ENCODE data around the gene CTXND2.
"Not testable (repeated sequence)": the region's sequence is repeated elsewhere in the genome, so short reads cannot be mapped to it uniquely, and the experiment has no call there.

Gene CTXND2

DNA sequence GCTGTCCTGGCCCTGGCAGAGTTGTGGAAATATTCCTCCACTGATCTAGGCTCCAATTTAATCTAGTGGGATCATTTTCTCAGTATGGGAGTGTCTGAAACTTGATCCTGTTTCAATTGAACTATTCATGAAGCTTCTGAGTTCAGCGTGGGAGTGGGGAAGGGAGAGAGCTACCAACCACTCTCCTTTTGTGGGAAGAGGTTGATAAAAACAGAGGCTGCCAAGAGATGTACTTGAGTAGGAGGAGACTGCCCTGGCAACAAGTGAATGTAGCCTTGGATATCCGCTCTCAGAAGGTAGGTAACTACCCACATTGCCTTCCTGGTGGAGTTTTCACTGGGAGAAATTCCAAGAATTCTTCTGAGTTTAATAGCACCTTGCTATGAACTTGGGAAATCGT is at the start of gene CTXND2:
Gene CTXND2 (plus strand): TSS at position 119 of the 400 bp plus-strand sequence. CDS start 25,179 bp downstream, outside the sequence.
- DNase-seq (ENCODE audit: low spot score), result no peak

DNA sequence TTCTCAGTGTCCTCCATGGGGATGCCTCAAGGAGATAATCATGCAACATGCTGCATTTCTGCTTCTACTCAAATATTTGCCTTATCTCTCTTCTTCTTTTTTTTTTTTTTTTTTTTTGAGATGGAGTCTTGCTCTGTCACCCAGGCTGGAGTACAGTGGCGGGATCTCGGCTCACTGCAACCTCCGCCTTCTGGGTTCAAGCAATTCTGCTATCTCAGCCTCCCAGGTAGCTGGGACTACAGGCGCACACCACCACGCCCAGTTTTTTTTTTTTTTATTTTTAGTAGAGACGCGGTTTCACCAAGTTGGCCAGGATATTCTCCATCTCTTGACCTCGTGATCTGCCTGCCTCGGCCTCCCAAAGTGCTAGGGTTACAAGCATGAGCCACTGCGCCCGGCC is 46.1 kb upstream of the CTXND2 start:
- not testable (repeated sequence) for DNase-seq (ENCODE audit: low spot score)

DNA sequence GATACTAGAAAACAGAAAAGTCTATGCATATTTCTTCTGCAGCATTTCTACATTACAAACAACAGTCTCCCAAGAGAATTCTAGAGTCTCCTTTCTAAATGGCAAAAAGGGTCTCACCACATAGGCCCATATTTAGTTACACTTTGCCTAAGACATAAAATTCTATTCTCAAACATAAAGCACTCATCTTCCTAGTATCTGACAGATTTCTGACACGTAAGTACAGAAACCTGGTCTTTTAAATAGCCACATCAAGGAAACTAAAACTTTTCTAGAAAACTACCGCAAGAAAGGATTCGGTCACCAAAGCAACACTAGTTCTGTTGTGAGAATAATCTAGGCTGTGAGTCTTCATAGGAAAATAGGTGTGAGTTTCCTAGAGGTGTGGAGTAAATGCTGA is 45.3 kb upstream of the CTXND2 start:
- peak; percentile 58 for DNase-seq (ENCODE audit: low spot score)

DNA sequence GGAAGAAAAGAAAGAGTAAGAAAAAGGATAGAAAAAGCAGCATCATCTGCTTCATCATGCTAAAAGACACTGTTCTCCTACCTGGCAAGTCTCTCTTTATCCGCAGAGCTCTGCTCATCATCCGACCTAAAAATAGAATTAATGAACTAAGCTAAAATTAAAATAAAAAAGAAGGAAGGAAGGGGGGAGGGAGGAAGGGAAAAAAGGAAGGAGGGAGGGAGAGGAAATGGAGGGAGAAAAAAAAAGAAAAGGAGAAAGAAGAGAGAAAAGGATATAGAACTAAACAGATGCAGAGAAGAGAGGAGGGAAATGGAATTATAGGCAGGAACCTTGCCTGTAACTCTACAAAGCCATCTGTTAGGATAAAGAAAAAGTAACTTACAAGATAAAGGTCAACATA is 44.6 kb upstream of the CTXND2 start:
- DNase-seq (ENCODE audit: low spot score), result no peak

DNA sequence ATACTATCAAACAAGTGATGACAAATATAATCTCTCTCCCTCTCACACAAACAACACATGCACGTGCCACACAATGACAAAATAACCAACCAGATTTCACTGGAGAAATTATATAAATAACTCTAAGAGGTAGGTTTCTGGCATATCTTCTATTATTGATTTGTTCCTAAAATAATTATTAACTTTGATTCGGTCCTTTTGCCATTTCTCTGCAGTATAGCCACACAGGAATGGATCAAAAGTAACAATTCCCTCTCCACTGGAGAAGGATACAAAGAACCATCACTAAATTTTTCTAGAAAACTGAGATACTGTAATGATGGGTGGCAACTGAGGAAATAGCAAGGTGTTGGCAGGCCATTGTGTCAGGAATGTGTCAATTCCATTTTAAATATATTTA is 44.0 kb upstream of the CTXND2 start:
- no peak for DNase-seq (ENCODE audit: low spot score)

DNA sequence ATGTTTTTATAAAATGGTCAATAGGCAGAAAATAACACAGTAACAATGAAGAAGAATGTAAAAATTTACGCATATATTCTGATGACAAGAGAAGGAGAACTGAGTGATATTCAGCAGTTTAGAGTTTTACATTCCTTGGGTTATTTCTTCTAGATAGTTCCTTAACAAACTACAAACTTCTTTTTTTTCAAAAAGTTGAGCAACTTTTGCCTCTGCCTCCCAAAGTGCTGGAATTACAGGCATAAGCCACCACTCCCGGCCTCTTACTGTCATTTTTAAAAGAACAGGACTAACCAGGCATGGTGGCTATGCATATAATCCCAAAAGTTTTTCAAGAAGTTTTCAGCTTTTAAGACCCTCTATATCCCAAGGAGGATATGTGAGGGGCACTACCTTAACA is 43.5 kb upstream of the CTXND2 start:
- no peak for DNase-seq (ENCODE audit: low spot score)

DNA sequence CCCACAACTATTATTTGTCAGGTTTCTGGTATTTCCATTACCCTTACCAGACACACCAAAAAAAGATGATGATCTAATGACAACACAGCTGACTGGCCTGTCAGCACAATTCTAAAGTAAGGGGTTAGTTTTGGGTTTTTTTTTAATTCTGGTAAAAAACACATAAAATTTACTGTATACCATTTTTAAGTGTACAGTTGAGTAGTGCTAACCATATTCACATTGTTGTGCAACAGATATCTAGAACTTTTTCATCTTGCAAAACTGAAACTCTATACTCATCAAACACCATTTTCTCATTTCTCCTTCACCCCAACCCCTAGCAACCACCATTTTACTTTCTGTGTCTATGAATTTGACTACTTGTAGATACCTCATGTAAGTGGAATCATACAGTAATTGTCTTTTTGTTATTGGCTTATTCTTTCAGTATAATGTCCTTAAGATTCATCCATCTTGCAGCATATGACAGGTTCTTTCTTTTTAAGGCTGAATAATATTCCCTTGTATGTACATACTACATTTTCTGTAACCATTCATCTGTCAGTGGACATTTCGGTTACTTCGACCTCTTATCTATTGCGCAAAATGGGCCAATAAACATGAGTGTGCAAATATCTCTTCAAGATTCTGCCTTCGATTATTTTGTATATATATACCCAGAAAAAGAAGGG is 40.3 kb upstream of the CTXND2 start:
- DNase-seq (ENCODE audit: low spot score), result no peak

DNA sequence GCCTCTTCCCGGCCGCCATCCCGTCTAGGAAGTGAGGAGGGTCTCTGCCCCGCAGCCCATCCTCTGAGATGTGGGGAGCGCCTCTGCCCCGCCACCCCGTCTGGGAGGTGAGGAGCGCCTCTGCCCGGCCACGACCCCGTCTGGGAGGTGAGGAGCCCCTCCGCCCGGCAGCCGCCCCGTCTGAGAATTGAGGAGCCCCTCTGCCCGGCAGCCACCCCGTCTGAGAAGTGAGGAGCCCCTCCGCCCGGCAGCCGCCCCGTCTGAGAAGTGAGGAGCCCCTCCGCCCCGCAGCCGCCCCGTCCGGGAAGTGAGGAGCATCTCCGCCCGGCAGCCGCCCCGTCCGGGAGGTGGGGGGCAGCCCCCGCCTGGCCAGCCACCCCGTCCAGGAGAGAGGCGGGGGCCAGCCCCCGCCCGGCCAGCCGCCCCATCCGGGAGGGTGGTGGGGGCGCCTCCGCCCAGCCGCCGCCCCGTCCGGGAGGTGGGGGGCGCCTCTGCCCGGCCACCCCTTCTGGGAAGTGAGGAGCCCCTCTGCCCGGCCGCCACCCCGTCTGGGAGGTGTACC is 36.1 kb upstream of the CTXND2 start:
- DNase-seq (ENCODE audit: low spot score), result not testable (repeated sequence)

DNA sequence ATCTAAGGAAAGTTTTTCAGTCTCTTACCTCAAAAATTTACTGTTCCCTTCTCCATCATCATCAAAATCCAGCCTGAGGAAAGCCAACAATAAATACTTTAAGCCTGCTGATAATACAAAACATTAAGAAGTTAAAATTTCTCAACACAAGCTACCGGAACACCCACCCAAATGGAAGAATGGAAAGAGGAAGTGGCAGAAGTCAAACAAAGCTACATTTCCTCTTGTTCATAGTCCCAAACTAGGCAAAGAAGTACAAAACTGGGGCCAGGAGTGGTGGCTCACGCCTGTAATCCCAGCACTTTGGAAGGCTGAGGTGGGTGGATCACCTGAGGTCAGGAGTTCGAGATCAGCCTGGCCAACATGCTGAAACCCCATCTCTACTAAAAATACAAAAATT is 34.2 kb upstream of the CTXND2 start:
- DNase-seq (ENCODE audit: low spot score), result not testable (repeated sequence)

DNA sequence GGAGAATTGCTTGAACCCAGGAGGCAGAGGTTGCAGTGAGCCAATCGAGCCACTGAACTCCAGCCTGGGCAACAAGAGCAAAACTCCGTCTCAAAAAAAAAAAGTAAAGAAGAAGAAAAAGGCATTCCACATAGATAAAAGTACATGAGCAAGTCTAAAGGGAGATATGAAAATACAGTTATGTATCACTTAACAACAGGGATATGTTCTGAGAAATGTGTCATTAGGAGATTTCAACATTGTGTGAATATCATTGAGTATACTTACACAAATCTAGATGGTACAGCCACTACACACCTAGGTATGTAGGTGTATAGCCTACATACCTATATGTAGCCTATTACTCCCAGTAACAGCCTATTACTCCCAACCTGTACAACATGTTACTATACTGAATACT is 23.2 kb upstream of the CTXND2 start:
- DNase-seq (ENCODE audit: low spot score), result no peak

DNA sequence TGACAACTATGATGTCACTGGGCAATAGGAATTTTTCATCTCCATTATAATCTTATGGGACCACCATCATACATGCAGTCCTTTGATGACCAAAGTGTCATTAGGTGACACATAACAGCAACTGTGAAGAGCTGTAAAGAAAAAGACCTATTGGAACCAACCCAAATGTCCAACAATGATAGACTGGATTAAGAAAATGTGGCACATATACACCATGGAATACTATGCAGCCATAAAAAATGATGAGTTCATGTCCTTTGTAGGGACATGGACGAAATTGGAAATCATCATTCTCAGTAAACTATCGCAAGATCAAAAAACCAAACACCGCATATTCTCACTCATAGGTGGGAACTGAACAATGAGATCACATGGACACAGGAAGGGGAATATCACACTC is 22.7 kb upstream of the CTXND2 start:
- not testable (repeated sequence) for DNase-seq (ENCODE audit: low spot score)

DNA sequence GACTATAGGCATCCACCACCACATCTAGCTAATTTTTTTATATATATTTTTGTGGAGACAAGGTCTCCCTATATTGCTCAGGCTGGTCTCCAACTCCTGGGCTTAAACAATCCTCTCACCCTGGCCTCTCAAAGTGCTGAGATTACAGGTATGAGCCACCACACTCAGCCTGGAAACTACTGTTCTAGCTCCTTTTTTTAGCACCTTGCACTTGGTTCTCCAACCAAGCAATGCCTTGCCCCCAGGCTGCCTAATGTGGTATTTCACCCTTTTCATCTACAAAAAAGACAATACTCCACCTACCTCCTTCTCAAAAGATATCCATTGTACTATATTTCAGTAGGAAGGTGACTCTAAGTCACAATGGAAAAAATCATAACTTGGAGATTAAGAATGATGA is 17.3 kb upstream of the CTXND2 start:
- DNase-seq (ENCODE audit: low spot score), result no peak

DNA sequence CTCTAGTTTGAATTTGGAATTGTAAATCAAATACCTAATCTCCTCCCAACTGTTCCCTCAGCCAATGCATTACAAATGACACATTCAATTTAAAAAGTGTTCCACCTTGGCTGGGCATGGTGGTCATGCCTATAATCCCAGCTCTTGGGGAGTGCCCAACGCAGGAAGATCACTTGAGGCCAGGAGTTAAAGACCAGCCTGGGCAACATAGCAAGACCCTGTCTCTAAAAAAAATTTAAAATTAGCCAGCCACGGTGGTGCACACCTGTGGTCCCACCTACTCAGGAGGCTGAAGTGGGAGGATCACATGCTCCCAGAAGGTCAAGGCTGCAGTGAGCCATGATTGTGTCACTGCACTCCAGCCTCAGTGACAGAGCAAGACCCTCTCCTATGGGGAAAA is 14.4 kb upstream of the CTXND2 start:
- no peak for DNase-seq (ENCODE audit: low spot score)

DNA sequence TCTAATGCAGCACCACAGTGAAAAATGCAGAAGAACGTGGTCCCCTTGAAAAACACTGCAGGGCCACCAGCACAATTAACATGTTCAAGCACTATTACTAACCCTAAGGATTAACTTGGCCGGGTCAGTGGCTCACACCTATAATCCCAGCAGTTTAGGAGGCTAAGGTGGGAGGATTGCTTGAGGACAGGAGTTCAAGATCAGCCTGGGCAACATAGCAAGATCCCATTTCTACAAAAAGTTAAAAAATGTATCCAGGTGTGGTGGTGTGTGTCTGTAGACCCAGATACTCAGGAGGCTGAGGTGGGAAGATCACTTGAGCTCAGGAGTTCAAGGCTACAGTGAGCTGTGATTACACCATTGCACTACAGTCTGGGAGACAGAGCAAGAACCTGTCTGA is 13.4 kb upstream of the CTXND2 start:
- no peak for DNase-seq (ENCODE audit: low spot score)

DNA sequence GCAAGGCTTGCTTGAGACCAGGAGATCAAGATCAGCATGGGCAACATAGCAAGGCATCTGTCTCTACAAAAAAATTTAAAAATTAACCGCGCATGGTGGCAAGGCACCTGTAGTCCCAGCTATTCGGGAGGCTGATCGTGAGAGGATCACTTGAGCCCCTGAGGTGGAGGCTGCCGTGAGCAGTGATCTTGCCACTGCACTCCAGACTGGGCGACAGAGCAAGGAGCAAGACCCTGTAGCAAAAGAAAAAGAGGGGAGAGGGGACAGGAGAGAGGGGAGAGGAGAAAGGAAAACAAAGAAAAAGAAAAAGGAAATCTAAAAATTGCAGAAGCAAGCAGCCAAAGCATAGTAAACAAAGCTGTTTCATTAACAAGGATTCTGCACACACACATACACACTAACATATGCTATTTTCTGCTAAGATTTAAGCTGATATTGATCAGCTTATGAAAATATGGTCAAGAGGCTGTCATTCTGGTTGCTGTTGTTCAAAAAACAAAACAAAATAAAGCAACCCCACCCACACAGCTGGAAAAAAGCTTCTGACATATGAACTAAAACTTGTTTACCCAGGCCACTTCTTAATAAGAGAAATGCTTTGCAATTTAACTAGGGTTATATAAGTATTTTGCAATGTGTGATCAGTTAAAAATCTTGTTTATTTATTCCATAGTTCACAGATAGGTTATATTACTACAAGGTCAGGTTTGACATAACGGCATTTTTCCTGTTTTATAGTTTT is 12.3 kb upstream of the CTXND2 start:
- no peak for DNase-seq (ENCODE audit: low spot score)

DNA sequence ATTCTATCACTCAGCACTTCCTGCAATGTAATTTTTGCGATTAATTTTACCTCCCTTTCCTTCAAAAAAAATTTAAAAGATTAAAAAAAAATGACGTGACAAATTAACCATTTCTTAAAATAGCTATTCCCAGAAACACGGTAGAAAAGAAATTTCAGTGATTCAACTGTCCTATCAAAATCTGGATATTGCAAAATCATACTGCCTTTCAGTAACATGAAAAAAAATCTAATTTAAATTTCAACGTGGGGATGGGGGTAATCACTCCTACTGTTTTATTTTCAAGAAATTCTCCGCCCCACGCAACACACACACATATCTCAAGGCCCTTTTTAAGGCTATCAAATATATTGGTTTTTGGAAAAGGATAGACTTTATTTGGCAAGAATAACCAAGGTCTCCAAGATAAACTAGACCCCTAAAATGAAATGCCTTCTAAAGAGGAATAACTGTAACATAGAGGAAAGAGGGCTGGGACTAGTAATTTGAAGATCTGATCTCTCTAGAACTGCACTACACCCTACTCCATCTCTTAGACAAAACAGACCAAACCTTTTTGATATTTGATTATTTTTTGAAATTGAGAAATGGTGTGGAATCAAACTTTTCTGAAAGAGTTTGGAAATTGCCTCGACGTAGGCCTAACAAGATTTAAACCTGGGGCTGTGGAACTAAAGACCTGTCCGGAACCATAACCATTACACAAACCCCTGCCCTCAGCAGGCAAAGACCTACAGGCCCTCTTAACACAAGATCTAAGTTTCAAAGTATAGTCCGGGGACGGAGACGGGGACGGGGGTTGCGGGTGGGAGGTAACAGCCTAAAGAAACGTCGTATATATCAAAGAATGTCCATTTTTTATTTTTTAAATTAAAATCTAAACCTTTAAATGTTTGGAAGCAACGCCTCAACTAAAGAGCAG is 11.5 kb upstream of the CTXND2 start:
- no peak for DNase-seq (ENCODE audit: low spot score)

DNA sequence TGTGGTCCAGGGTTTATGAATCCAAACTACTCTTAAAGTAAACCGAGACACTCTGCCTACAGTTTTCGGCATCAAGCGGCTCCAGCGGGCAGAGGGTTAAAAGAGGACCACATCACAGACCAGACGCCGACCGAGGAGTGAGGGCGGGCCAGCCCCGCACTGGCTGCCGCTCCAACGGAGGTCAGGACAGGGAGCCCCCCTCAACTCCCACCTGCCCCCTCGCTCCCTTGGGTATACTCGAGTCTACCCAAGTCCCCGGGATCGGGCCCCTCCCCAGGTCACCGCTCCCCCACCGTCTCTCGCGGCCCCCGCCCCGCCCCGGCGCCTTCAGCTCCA is 10.8 kb upstream of the CTXND2 start:
- no peak for DNase-seq (ENCODE audit: low spot score)

DNA sequence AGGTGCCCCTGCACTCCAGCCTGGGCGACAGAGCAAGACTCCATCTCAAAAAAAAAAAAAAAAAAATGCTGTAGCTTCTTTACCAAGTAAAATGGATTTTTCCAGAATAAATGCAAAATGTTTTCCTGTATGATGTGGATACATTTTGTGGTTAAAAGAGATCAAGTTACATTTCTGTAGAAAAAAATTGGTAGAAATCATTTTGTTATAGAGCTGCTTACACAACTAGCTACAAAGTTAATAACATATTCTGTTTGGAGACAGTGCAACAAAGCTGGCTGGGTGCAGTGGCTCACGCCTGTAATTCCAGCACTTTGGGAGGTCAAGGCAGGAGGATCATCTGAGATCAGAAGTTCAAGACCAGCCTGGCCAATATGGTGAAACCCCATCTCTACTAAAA is 8.0 kb upstream of the CTXND2 start:
- DNase-seq (ENCODE audit: low spot score), result not testable (repeated sequence)

DNA sequence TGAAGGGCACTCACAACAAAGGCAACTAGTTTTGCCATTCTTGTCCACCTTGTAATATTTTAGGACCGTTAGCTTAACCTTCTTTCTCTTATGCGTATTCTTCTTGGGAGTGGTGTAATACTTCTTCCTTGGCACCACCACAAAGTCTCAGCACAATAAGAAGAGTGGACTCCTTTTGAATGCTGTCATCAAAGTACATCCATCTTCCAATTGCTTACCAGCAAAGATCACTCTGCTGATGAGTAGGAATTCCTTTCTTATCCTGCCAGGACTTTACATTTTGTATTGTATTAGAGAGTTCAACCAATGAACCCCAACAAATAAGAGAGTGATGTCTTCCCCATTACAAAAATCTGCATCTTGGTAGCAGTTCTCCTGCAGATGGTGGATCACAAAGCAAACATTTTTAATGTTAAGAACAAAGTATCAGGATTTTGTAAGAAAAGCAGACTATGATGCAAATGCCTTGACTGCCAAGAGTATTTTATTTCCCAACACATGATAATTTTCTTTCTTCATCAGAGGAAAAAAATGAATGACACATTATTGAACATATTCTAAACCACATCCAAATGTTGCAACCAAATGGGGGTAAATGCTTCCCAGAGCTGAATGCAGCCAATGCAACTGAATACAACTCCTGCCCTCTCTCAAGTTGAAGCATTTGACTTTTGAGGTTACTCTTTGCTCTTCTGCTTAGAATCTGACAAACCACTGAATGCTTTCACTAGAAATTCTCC is 5.4 kb upstream of the CTXND2 start:
- no peak for DNase-seq (ENCODE audit: low spot score)

DNA sequence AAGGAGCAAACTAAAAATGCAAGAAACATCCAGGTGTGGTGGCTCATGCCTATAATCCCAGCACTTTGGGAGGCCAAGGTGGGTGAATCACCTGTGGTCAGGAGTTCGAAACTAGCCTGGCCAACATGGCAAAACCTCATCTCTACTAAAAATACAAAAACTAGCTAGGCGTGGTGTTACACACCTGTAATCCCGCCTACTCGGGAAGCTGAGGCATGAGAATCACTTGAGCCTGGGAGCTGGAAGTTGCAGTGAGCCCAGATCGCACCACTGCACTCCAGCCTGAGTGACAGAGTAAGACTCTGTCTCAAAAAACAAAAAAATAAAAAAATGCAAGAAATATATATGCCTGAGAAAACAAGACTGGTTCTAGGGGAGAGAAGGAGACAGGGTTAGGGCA is 3.8 kb upstream of the CTXND2 start:
- DNase-seq (ENCODE audit: low spot score), result not testable (repeated sequence)

DNA sequence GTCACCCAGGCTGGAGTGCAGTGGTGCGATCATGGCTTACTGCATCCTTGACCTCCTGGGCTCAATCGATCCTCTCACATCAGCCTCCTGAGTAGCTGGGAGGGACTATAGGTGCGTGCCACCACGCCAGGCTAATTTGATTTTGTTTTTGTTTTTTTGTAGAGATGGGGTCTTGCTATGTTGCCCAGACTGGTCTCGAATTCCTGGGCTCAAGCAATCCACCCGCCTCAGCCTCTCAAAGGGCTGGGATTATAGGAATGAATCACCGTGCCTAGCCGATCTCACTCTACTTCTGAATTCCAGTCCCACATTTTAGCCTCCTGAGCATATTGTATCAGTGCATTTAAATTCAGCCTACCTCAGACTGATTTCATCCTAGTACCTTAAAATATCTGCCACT is 1.8 kb downstream of the CTXND2 start:
- DNase-seq (ENCODE audit: low spot score), result no peak

DNA sequence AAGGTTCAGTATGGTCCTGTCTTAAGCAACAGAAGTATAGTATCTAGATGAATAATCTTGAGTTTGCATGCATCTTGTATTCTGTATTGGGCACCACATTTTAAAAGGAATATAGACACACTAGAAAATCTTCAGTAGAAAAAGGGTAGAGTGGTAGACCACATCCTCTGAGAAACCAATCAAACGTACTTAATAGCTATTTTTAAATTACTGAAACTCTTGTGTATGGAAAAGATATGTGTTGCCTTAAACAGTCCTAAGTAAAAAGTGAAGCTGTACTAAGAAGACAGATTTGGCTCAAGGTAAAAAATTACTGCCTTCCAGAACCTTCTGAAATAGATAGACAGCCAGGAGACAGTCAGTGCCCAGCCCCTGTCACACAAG is 3.1 kb downstream of the CTXND2 start:
- no peak for DNase-seq (ENCODE audit: low spot score)

Measured in CD4-positive, alpha-beta T cell treated with Interleukin-15 for 4 hours (primary cell).